Measurements from ENCODE around the gene CA5A. TPM values are rescaled to one million over a fixed set of nuclear protein-coding genes. Genes with fewer than 3 reads are reported as not detected.
"Not testable (repeated sequence)": the region's sequence is repeated elsewhere in the genome, so short reads cannot be mapped to it uniquely, and the experiment has no call there.

Gene CA5A
- total RNA-seq, 4 donors from 2014 or later: not detected

GRCh38 chr16:87933140-87933495 is 3.2 kb downstream of the CA5A start:
- no peak for DNase-seq (ENCODE audit: low spot score in 2 of 2)
- TF ChIP-seq POLR2AphosphoS5 (IDR thresholded peaks at IDR 0.05) (no peak), CTCF (IDR thresholded peaks at IDR 0.05) (no peak)
- 88% methylated on average over 3 of the region's 3 CpGs for WGBS
- no peaks in the 10 kb centered on the region for H3K9me3 ChIP-seq
- H3K4me3 ChIP-seq: no peak overlapping the region
- peaks cover 4% of the 10 kb centered on the region for H3K27me3 ChIP-seq
- H3K36me3 ChIP-seq: no peaks in the 10 kb centered on the region
- no peaks in the 10 kb centered on the region for H3K4me1 ChIP-seq
- no peak overlapping the region for H3K27ac ChIP-seq

- WGBS: 91% methylated on average over 13 of the region's 17 CpGs
- not testable (repeated sequence) for H3K27me3 ChIP-seq; H3K27ac ChIP-seq; H3K4me3 ChIP-seq; H3K9me3 ChIP-seq; H3K4me1 ChIP-seq; DNase-seq (ENCODE audit: low spot score in 2 of 2); H3K36me3 ChIP-seq
These were observed 3.7 kb downstream of the CA5A start for GRCh38 chr16:87932475-87933139.

GRCh38 chr16:87931504-87931903 is 4.8 kb downstream of the CA5A start:
- DNase-seq (ENCODE audit: low spot score in 2 of 2): no peak
- TF ChIP-seq EP300 (IDR thresholded peaks at IDR 0.05) (no peak), CTCF (IDR thresholded peaks at IDR 0.05) (no peak), POLR2AphosphoS5 (IDR thresholded peaks at IDR 0.05) (no peak), POLR2A (IDR thresholded peaks at IDR 0.05) (no peak)
- Histone ChIP-seq H3K27ac (no peak overlapping the region), H3K27me3 (peaks cover 12% of the 10 kb centered on the region), H3K36me3 (no peaks in the 10 kb centered on the region), H3K9me3 (no peaks in the 10 kb centered on the region), H3K4me3 (no peak overlapping the region), H3K4me1 (no peaks in the 10 kb centered on the region)
- WGBS: 88% methylated on average over 13 of the region's 17 CpGs

GRCh38 chr16:87930456-87930855 is 5.9 kb downstream of the CA5A start:
- Histone ChIP-seq H3K27ac (no peak overlapping the region), H3K9me3 (no peaks in the 10 kb centered on the region), H3K4me1 (peaks cover 2% of the 10 kb centered on the region), H3K4me3 (no peak overlapping the region), H3K27me3 (peaks cover 12% of the 10 kb centered on the region), H3K36me3 (no peaks in the 10 kb centered on the region)
- no peak for DNase-seq (ENCODE audit: low spot score in 2 of 2)
- WGBS: 59% methylated on average over 7 of the region's 11 CpGs
- TF ChIP-seq POLR2AphosphoS5 (IDR thresholded peaks at IDR 0.05) (no peak), EP300 (IDR thresholded peaks at IDR 0.05) (no peak)

- Histone ChIP-seq H3K36me3 (no peaks in the 10 kb centered on the region), H3K9me3 (no peaks in the 10 kb centered on the region), H3K4me3 (no peak overlapping the region), H3K27ac (no peak overlapping the region), H3K4me1 (peaks cover 7% of the 10 kb centered on the region), H3K27me3 (peaks cover 12% of the 10 kb centered on the region)
- DNase-seq (ENCODE audit: low spot score in 2 of 2): no peak
- no peak for TF ChIP-seq POLR2AphosphoS5 (IDR thresholded peaks at IDR 0.05)
- TF ChIP-seq EP300 (IDR thresholded peaks at IDR 0.05): no peak
- no peak for TF ChIP-seq POLR2A (IDR thresholded peaks at IDR 0.05)
- TF ChIP-seq CTCF (IDR thresholded peaks at IDR 0.05): no peak
- 74% methylated on average over 7 of the region's 7 CpGs for WGBS
These were observed 6.3 kb downstream of the CA5A start for GRCh38 chr16:87929986-87930385.

- TF ChIP-seq EP300 (IDR thresholded peaks at IDR 0.05): no peak
- no peak for TF ChIP-seq POLR2AphosphoS5 (IDR thresholded peaks at IDR 0.05)
- TF ChIP-seq POLR2A (IDR thresholded peaks at IDR 0.05): no peak
- TF ChIP-seq CTCF (IDR thresholded peaks at IDR 0.05): no peak
- DNase-seq (ENCODE audit: low spot score in 2 of 2): no peak
- Histone ChIP-seq H3K4me1 (peaks cover 14% of the 10 kb centered on the region), H3K36me3 (no peaks in the 10 kb centered on the region), H3K4me3 (no peak overlapping the region), H3K9me3 (no peaks in the 10 kb centered on the region), H3K27me3 (peaks cover 12% of the 10 kb centered on the region), H3K27ac (no peak overlapping the region)
- WGBS: 37% methylated on average over 4 of the region's 4 CpGs
These were observed 9.2 kb downstream of the CA5A start for GRCh38 chr16:87927195-87927562.

All from suprapubic skin (tissue), 4 donors.